Stimulated activated CD8-positive, alpha-beta memory T cell treated with anti-CD3 and anti-CD28 coated beads, Interleukin-4, amount 100 ng/mL, for 1 hour (primary cell): Measurements from ENCODE around the gene SMPD3.

Experiments used
- DNase-seq, 2 donors: peaks; one replicate each; pipeline ENCODE4 v3.0.0-alpha.2; 2020; ENCODE audit warnings: low read depth in 2 of 2, low spot score in 1 of 2

The SMPD3 gene

GRCh38 chr16:68404736-68405345 lies 43.5 kb downstream of the SMPD3 start:
- no peak for DNase-seq

- DNase-seq = no peak
These were observed 44.6 kb downstream of the SMPD3 start for GRCh38 chr16:68403704-68404103.

- no peak for DNase-seq
These were observed 45.1 kb downstream of the SMPD3 start for GRCh38 chr16:68403177-68403576.

- DNase-seq = no peak
These were observed 45.6 kb downstream of the SMPD3 start for GRCh38 chr16:68402748-68403040.

GRCh38 chr16:68401871-68402747 lies 46.2 kb downstream of the SMPD3 start:
- DNase-seq = no peak

- DNase-seq = no peak
These were observed 47.3 kb downstream of the SMPD3 start for GRCh38 chr16:68400924-68401460.

GRCh38 chr16:68400083-68400923 lies 48.0 kb downstream of the SMPD3 start:
- DNase-seq = no peak

- DNase-seq = no peak
These were observed 48.9 kb downstream of the SMPD3 start for GRCh38 chr16:68399456-68399855.

- no peak for DNase-seq
These were observed 50.6 kb downstream of the SMPD3 start for GRCh38 chr16:68397710-68398201.

- DNase-seq = peak in 1 of 2 donors; percentile 28
These were observed 51.8 kb downstream of the SMPD3 start for GRCh38 chr16:68396481-68396880.

GRCh38 chr16:68395815-68396214 lies 52.5 kb downstream of the SMPD3 start:
- no peak for DNase-seq

- DNase-seq = no peak
These were observed 53.0 kb downstream of the SMPD3 start for GRCh38 chr16:68395167-68395786.

GRCh38 chr16:68393333-68393732 lies 55.0 kb downstream of the SMPD3 start:
- no peak for DNase-seq

GRCh38 chr16:68389750-68390371 lies 58.4 kb downstream of the SMPD3 start:
- DNase-seq = no peak

- no peak for DNase-seq
These were observed 59.3 kb downstream of the SMPD3 start for GRCh38 chr16:68389006-68389405.

GRCh38 chr16:68388124-68388523 lies 60.2 kb downstream of the SMPD3 start:
- DNase-seq = no peak

- DNase-seq = no peak
These were observed 61.0 kb downstream of the SMPD3 start for GRCh38 chr16:68387301-68387700.

GRCh38 chr16:68386628-68387027 lies 61.7 kb downstream of the SMPD3 start:
- no peak for DNase-seq

- no peak for DNase-seq
These were observed 62.9 kb downstream of the SMPD3 start for GRCh38 chr16:68385371-68385770.

GRCh38 chr16:68384288-68385161 lies 63.8 kb downstream of the SMPD3 start:
- DNase-seq = no peak
